Measurements from ENCODE around the gene TARM1.
A peak's percentile ranks its signal among the peaks of the same experiment; 100 is the strongest.

TARM1 gene

DNA sequence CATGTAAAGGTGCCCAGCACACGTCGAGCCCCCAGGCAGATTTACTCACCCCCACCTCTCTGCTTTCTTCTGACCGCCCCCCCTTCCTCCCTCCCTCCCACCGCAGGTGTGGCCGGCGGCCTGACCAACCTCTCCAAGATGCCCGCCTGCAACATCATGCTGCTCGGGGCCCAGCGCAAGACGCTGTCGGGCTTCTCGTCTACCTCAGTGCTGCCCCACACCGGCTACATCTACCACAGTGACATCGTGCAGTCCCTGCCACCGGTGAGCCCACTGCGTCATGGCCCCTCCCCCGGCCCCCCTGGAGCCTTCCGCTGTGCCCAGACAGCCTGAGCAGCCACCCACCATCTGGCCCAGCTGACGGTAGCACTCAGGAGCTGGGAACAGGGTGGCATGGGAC is 43.2 kb upstream of the TARM1 start:
- TF ChIP-seq, protein P1, sequence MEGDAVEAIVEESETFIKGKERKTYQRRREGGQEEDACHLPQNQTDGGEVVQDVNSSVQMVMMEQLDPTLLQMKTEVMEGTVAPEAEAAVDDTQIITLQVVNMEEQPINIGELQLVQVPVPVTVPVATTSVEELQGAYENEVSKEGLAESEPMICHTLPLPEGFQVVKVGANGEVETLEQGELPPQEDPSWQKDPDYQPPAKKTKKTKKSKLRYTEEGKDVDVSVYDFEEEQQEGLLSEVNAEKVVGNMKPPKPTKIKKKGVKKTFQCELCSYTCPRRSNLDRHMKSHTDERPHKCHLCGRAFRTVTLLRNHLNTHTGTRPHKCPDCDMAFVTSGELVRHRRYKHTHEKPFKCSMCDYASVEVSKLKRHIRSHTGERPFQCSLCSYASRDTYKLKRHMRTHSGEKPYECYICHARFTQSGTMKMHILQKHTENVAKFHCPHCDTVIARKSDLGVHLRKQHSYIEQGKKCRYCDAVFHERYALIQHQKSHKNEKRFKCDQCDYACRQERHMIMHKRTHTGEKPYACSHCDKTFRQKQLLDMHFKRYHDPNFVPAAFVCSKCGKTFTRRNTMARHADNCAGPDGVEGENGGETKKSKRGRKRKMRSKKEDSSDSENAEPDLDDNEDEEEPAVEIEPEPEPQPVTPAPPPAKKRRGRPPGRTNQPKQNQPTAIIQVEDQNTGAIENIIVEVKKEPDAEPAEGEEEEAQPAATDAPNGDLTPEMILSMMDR (IDR thresholded peaks at IDR 0.05; ENCODE audit: low read depth, low read length), result no peak

GRCh38 chr19:54123682-54124081 is 42.5 kb upstream of the TARM1 start:
- no peak for DNase-seq (ENCODE audit: low read depth in 2 of 2)
- H3K4me3 ChIP-seq (replicated peaks in 1 of 2; ENCODE audit: low read depth in 2 of 2, low read length in 2 of 2), result no peak overlapping the region
- TF ChIP-seq, protein P1 (IDR thresholded peaks at IDR 0.05; ENCODE audit: low read depth, low read length), result no peak

More for the DNA sequence above, 43.2 kb upstream of the TARM1 start:
- no peak overlapping the region for H3K4me3 ChIP-seq (replicated peaks in 1 of 2; ENCODE audit: low read depth in 2 of 2, low read length in 2 of 2)
- no peak for DNase-seq (ENCODE audit: low read depth in 2 of 2)

DNA sequence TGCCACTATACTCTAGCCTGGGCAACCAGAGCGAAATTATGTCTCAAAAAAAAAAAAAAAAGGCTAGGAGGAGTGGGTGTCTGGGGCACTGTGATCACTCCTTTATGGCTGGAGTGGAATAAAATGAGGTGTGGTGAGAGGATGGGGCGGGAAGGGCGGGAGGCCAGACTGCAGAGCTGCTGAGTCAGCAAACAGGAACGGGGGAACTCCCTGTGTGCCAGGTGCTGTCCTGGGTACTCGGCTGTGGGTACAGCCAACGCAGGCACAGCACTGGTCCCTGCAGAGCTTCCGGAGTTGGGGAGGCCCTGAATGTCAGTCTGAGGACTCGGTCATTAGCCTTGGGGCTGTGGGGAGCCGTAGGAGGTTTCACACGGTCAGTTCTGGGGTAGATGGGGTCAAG is 40.1 kb upstream of the TARM1 start:
- TF ChIP-seq, protein P1 (IDR thresholded peaks at IDR 0.05; ENCODE audit: low read depth, low read length), result no peak
- no peak for DNase-seq (ENCODE audit: low read depth in 2 of 2)
- no peak overlapping the region for H3K4me3 ChIP-seq (replicated peaks in 1 of 2; ENCODE audit: low read depth in 2 of 2, low read length in 2 of 2)

GRCh38 chr19:54115109-54116063 is 34.2 kb upstream of the TARM1 start, which contains the start of the genes PRPF31 and TFPT:
Gene PRPF31 (plus strand): TSS chr19:54115754. CDS start chr19:54118279, 2,525 bp downstream.
Gene TFPT (minus strand): TSS chr19:54115657. CDS start chr19:54115269, 388 bp downstream.
- DNase-seq (ENCODE audit: low read depth in 2 of 2), result peak; percentile 98 to 99
- H3K4me3 ChIP-seq (replicated peaks in 1 of 2; ENCODE audit: low read depth in 2 of 2, low read length in 2 of 2), result peak within 1 kb of the TSS; percentile 80 to 86
- TF ChIP-seq, protein P1 (IDR thresholded peaks at IDR 0.05; ENCODE audit: low read depth, low read length), result no peak

- peak overlapping the region; percentile 80 to 86 for H3K4me3 ChIP-seq (replicated peaks in 1 of 2; ENCODE audit: low read depth in 2 of 2, low read length in 2 of 2)
- TF ChIP-seq, protein P1 (IDR thresholded peaks at IDR 0.05; ENCODE audit: low read depth, low read length), result no peak
- DNase-seq (ENCODE audit: low read depth in 2 of 2), result peak; percentile 35 to 51
These were observed 33.4 kb upstream of the TARM1 start for GRCh38 chr19:54114340-54115108.

- TF ChIP-seq, protein P1 (IDR thresholded peaks at IDR 0.05; ENCODE audit: low read depth, low read length), result no peak
- DNase-seq (ENCODE audit: low read depth in 2 of 2), result no peak
- no peak overlapping the region for H3K4me3 ChIP-seq (replicated peaks in 1 of 2; ENCODE audit: low read depth in 2 of 2, low read length in 2 of 2)
These were observed 28.5 kb upstream of the TARM1 start for GRCh38 chr19:54109651-54110050.

Measured in cardiac fibroblast (primary cell).